IMR-90 (cell line): ENCODE measurements around the gene ADTRP. TPM values are rescaled to one million over a fixed set of nuclear protein-coding genes. Genes with fewer than 3 reads are reported as not detected.

Experiments
- ATAC-seq: fragments of 200-7000 bp; cut with Tn5 transposase; 2 replicates; pipeline ENCODE4 v1.9.1; 2020; ENCODE audit warnings: low read depth, mild to moderate bottlenecking, moderate library complexity
- BruUV-seq: library from RNA; stranded (reverse); fragments of 400-500 nt; replicated peaks from 2 replicates; lab custom pipeline; 2021; lab: Mats Ljungman, UMichigan
- CTCF ChIA-PET: fragments of 300-600 bp; formaldehyde crosslinking; extraction: SDS; loops from one replicate; lab custom pipeline; 2021; ENCODE audit warnings: antibody characterized with exemption; lab: Yijun Ruan, JAX
- POLR2A ChIA-PET: fragments of 300-600 bp; sonication (Branson Sonifier 250); formaldehyde crosslinking; loops from one replicate; lab custom pipeline; 2022; ENCODE audit warnings: antibody characterized with exemption; ENCODE audit not compliant: unreplicated experiment; lab: Charles Lee
- DNase-seq: peaks from one replicate; pipeline ENCODE4 v3.0.0; 2013
- H2AFZ ChIP-seq: replicated peaks from 2 replicates; pipeline ENCODE3; 2013; ENCODE audit warnings: low read length, mild to moderate bottlenecking; ENCODE audit not compliant: poor library complexity
- H2AK5ac ChIP-seq: 2 replicates; pipeline ENCODE4 v1.6.1; 2013; ENCODE audit warnings: low read depth, low read length, inconsistent platforms
- H2AK9ac ChIP-seq: replicated peaks from 2 replicates; pipeline ENCODE3; 2013; ENCODE audit warnings: mild to moderate bottlenecking, low read depth, low read length, moderate library complexity; ENCODE audit not compliant: poor library complexity
- H2BK120ac ChIP-seq: 2 replicates; pipeline ENCODE4 v1.6.1; 2013; ENCODE audit warnings: low read depth, low read length, inconsistent platforms
- H2BK15ac ChIP-seq: 3 replicates; pipeline ENCODE4 v1.6.1; 2013; ENCODE audit warnings: low read depth, low read length, inconsistent platforms
- H2BK20ac ChIP-seq: 2 replicates; pipeline ENCODE4 v1.6.1; 2013; ENCODE audit warnings: low read depth, mild to moderate bottlenecking, inconsistent platforms, low read length, moderate library complexity
- H2BK5ac ChIP-seq: 2 replicates; pipeline ENCODE4 v1.6.1; 2013; ENCODE audit warnings: mild to moderate bottlenecking, low read depth, low read length, inconsistent platforms; ENCODE audit not compliant: poor library complexity, severe bottlenecking
- H3K14ac ChIP-seq: replicated peaks from 2 replicates; pipeline ENCODE4 v1.6.1; 2013; ENCODE audit warnings: low read depth, low read length, inconsistent platforms
- H3K18ac ChIP-seq: 2 replicates; pipeline ENCODE4 v1.6.1; 2013; ENCODE audit warnings: low read depth, low read length, control low read depth
- H3K23ac ChIP-seq: 2 replicates; pipeline ENCODE4 v1.6.1; 2013; ENCODE audit warnings: low read depth, low read length, inconsistent platforms
- H3K27ac ChIP-seq: 2 replicates; pipeline ENCODE4 v1.5.1; 2013; ENCODE audit warnings: mild to moderate bottlenecking, control low read depth, low read length; ENCODE audit not compliant: insufficient read depth
- H3K27me3 ChIP-seq: 2 replicates; pipeline ENCODE4 v1.6.1; 2013; ENCODE audit warnings: low read length; ENCODE audit not compliant: control insufficient read depth, insufficient read depth
- H3K36me3 ChIP-seq: 2 replicates; pipeline ENCODE4 v1.6.1; 2013; ENCODE audit warnings: low read length, mixed read lengths; ENCODE audit not compliant: control insufficient read depth, insufficient read depth
- H3K4ac ChIP-seq: 2 replicates; pipeline ENCODE4 v1.6.1; 2013; ENCODE audit warnings: low read depth, low read length, inconsistent platforms
- H3K4me1 ChIP-seq: 2 replicates; pipeline ENCODE4 v1.6.1; 2013; ENCODE audit warnings: low read length, mixed read lengths; ENCODE audit not compliant: control insufficient read depth, insufficient read depth
- H3K4me2 ChIP-seq: 2 replicates; pipeline ENCODE4 v1.6.1; 2013; ENCODE audit warnings: low read depth, mild to moderate bottlenecking, control low read depth, low read length, moderate library complexity
- H3K4me3 ChIP-seq: 2 replicates; pipeline ENCODE4 v1.5.1; 2013; ENCODE audit warnings: low read depth, mild to moderate bottlenecking, control low read depth, low read length, moderate library complexity; ENCODE audit not compliant: insufficient read depth
- H3K56ac ChIP-seq: 2 replicates; pipeline ENCODE4 v1.6.1; 2013; ENCODE audit warnings: low read length, inconsistent platforms; ENCODE audit not compliant: insufficient read depth; ENCODE audit errors: extremely low read depth
- H3K79me1 ChIP-seq, 2 experiments: 2 replicates each; pipeline ENCODE4 v1.6.1; 2013; ENCODE audit warnings: low read length in 2 of 2, inconsistent platforms in 1 of 2, low read depth in 1 of 2
- H3K9ac ChIP-seq: 2 replicates; pipeline ENCODE4 v1.6.1; 2013; ENCODE audit warnings: low read depth, low read length, control low read depth
- H3K9me1 ChIP-seq: 2 replicates; pipeline ENCODE4 v1.6.1; 2013; ENCODE audit warnings: low read length, inconsistent platforms; ENCODE audit not compliant: insufficient read depth
- H3K9me3 ChIP-seq: 2 replicates; pipeline ENCODE4 v1.6.1; 2013; ENCODE audit warnings: low read length; ENCODE audit not compliant: control insufficient read depth, insufficient read depth
- H4K20me1 ChIP-seq: 2 replicates; pipeline ENCODE4 v1.6.1; 2013; ENCODE audit warnings: low read length, inconsistent platforms; ENCODE audit not compliant: insufficient read depth
- H4K5ac ChIP-seq: 2 replicates; pipeline ENCODE4 v1.6.1; 2013; ENCODE audit warnings: mild to moderate bottlenecking, low read depth, low read length, control low read depth
- H4K8ac ChIP-seq, 2 experiments: 2 replicates each; pipeline ENCODE4 v1.6.1; 2013; ENCODE audit warnings: low read depth in 2 of 2, low read length in 2 of 2, control low read depth in 1 of 2, inconsistent platforms in 1 of 2
- H4K91ac ChIP-seq: 2 replicates; pipeline ENCODE4 v1.6.1; 2013; ENCODE audit warnings: low read depth, low read length, inconsistent platforms; ENCODE audit not compliant: insufficient read depth
- BHLHE40 ChIP-seq: fragments of 150-350 bp; IDR thresholded peaks from 2 replicates; pipeline ENCODE4 v1.6.1; 2016; ENCODE audit warnings: mild to moderate bottlenecking, low read depth, low read length
- CEBPB ChIP-seq: IDR thresholded peaks from 2 replicates; pipeline ENCODE4 v1.6.1; 2012; ENCODE audit warnings: low read depth, low read length, improper control_type of control experiment
- CHD1 ChIP-seq: IDR thresholded peaks from 2 replicates; pipeline ENCODE4 v1.6.1; 2012; ENCODE audit warnings: low read depth, low read length, improper control_type of control experiment
- CTCF ChIP-seq: conservative IDR thresholded peaks from 2 replicates; pipeline ENCODE4 v1.5.1; 2012; ENCODE audit warnings: mild to moderate bottlenecking, low read depth, low read length, improper control_type of control experiment
- ELK1 ChIP-seq: fragments of 150-350 bp; IDR thresholded peaks from 2 replicates; pipeline ENCODE4 v1.6.1; 2016; ENCODE audit warnings: low read depth, mild to moderate bottlenecking, low read length, moderate library complexity, borderline replicate concordance
- MAFK ChIP-seq: IDR thresholded peaks from 2 replicates; pipeline ENCODE4 v1.6.1; 2012; ENCODE audit warnings: low read depth, low read length, improper control_type of control experiment
- MAZ ChIP-seq: IDR thresholded peaks from 2 replicates; pipeline ENCODE4 v1.6.1; 2012; ENCODE audit warnings: low read depth, mild to moderate bottlenecking, low read length, improper control_type of control experiment, moderate library complexity, borderline replicate concordance
- MXI1 ChIP-seq: IDR thresholded peaks from 2 replicates; pipeline ENCODE4 v1.6.1; 2012; ENCODE audit warnings: low read depth, mild to moderate bottlenecking, low read length, moderate library complexity, borderline replicate concordance
- NFE2L2 ChIP-seq: fragments of 150-350 bp; IDR thresholded peaks from 2 replicates; pipeline ENCODE4 v1.6.1; 2016; ENCODE audit warnings: low read depth, mild to moderate bottlenecking, low read length
- POLR2A ChIP-seq: IDR thresholded peaks from 2 replicates; pipeline ENCODE4 v1.6.1; 2012; ENCODE audit warnings: mild to moderate bottlenecking, low read depth, low read length
- RAD21 ChIP-seq: IDR thresholded peaks from 2 replicates; pipeline ENCODE4 v1.6.1; 2012; ENCODE audit warnings: low read length, improper control_type of control experiment
- RCOR1 ChIP-seq: IDR thresholded peaks from 2 replicates; pipeline ENCODE4 v1.6.1; 2012; ENCODE audit warnings: mild to moderate bottlenecking, low read length, improper control_type of control experiment; ENCODE audit not compliant: insufficient replicate concordance
- RFX5 ChIP-seq: IDR thresholded peaks from 2 replicates; pipeline ENCODE4 v1.8.0; 2012; ENCODE audit warnings: low read depth, mild to moderate bottlenecking, low read length, moderate library complexity
- SMC3 ChIP-seq: fragments of 150-350 bp; IDR thresholded peaks from 2 replicates; pipeline ENCODE4 v1.6.1; 2016; ENCODE audit warnings: low read depth, mild to moderate bottlenecking, antibody characterized with exemption, low read length, moderate library complexity
- USF2 ChIP-seq: fragments of 150-350 bp; IDR thresholded peaks from 2 replicates; pipeline ENCODE4 v1.6.1; 2017; ENCODE audit warnings: mild to moderate bottlenecking, antibody characterized with exemption, low read length, low read depth
- WGBS, 2 experiments: methylation state at CpG; one replicate each; pipeline versions ENCODE4 v1.1.5 to v1.1.7; 2013; ENCODE audit warnings: missing lambda C conversion rate in 2 of 2; ENCODE audit not compliant: insufficient read length in 1 of 2; ENCODE audit errors: extremely low coverage in 2 of 2; 5-methylcytosine and 5-hydroxymethylcytosine counted together
- dilution Hi-C: fragments of 300-500 bp; cut with HindIII; formaldehyde crosslinking; loops from one replicate; pipeline ENCODE4 v1.14.3; 2018; ENCODE audit warnings: low sequenced_read_pairs; ENCODE audit not compliant: unreplicated experiment
- in situ Hi-C: fragments of 300-500 bp; cut with MboI; formaldehyde crosslinking; loops from 3 replicates; pipeline ENCODE4 v1.14.3; 2019; ENCODE audit warnings: low sequenced_read_pairs, inconsistent platforms, mixed read lengths
- intact Hi-C: fragments of 100-400 bp; cut with micrococcal nuclease; formaldehyde crosslinking; loops from 2 replicates; pipeline ENCODE4 v1.10.0; 2022
- polyA plus RNA-seq, 3 experiments: library from polyadenylated mRNA; depleted of rRNA; stranded (reverse); fragments of >200 nt; gene quantifications; 2 replicates each; pipeline ENCODE4 v1.2.3, GENCODE V29; 2012; ENCODE audit warnings: low replicate concordance in 1 of 3
- total RNA-seq: library from RNA; depleted of rRNA; stranded (reverse); fragments of >200 nt; gene quantifications from 2 replicates; pipeline ENCODE4 v1.2.3, GENCODE V29; 2012

Gene ADTRP
- total and polyA plus RNA-seq, 2 of the 4 experiments (the other 2 are of a cell fraction) = 0.50 to 0.72 TPM

GRCh38 chr6:11782524-11782923 is 3.9 kb upstream of the ADTRP start:
- H2AK5ac ChIP-seq = no peak overlapping the region
- H3K23ac ChIP-seq = no peak overlapping the region
- BruUV-seq = no TSS peak

More at GRCh38 chr6:11782524-11782923, 3.9 kb upstream of the ADTRP start:
- Histone ChIP-seq H2AFZ (no peak overlapping the region), H3K9ac (no peak overlapping the region), H4K20me1 (no peaks in the 10 kb centered on the region), H3K4ac (no peak overlapping the region), H4K91ac (no peak overlapping the region), H3K14ac (no peak overlapping the region), H3K4me2 (no peak overlapping the region), H3K27ac (no peak overlapping the region), H2BK5ac (no peak overlapping the region), H3K18ac (no peak overlapping the region), H3K27me3 (no peaks in the 10 kb centered on the region), H2AK9ac (no peak overlapping the region), H2BK15ac (no peak overlapping the region), H3K36me3 (no peaks in the 10 kb centered on the region), H3K9me1 (no peaks in the 10 kb centered on the region), H3K56ac (no peak overlapping the region), H3K79me1 (no peaks in the 10 kb centered on the region), H3K4me3 (no peak overlapping the region), H3K9me3 (no peaks in the 10 kb centered on the region), H2BK20ac (no peak overlapping the region), H3K4me1 (no peaks in the 10 kb centered on the region), H4K5ac (no peak overlapping the region), H2BK120ac (no peak overlapping the region), H4K8ac (no peak overlapping the region)
- CTCF ChIA-PET = no interaction called here
- dilution Hi-C loops (no loop called here), intact Hi-C loops (no loop called here), in situ Hi-C loops (no loop called here)
- TF ChIP-seq CHD1 = no peak
- TF ChIP-seq ELK1 = no peak
- no peak for TF ChIP-seq MAFK
- no peak for TF ChIP-seq SMC3
- TF ChIP-seq RAD21 = no peak
- no peak for TF ChIP-seq MAZ
- no peak for TF ChIP-seq CTCF
- no peak for TF ChIP-seq BHLHE40
- no peak for TF ChIP-seq RCOR1
- TF ChIP-seq USF2 = no peak
- TF ChIP-seq POLR2A = no peak
- TF ChIP-seq RFX5 = no peak
- TF ChIP-seq NFE2L2 = no peak
- TF ChIP-seq CEBPB = no peak
- TF ChIP-seq MXI1 = no peak
- POLR2A ChIA-PET = no interaction called here
- ATAC-seq (no peak), DNase-seq (no peak)
- WGBS, 2 experiments = 100% methylated on average over 1 of the region's 4 CpGs; no CpG with 5 or more reads in 1 of the 2 experiments
